GM12865 (cell line): Measurements from ENCODE around the gene CCL4.

Experiments used
- DNase-seq: peaks from one replicate; pipeline ENCODE4 v3.0.0; 2010; ENCODE audit warnings: low read depth
- H3K4me3 ChIP-seq: 2 replicates; pipeline ENCODE4 v1.5.1; 2011; ENCODE audit warnings: mild to moderate bottlenecking, low read depth, low read length, control low read depth
- CTCF ChIP-seq: IDR thresholded peaks from 2 replicates; pipeline ENCODE4 v1.5.1; 2011; ENCODE audit warnings: low read length, control low read depth, low read depth, inconsistent platforms; ENCODE audit not compliant: insufficient read depth; ENCODE audit errors: missing control alignments

The CCL4 gene

GRCh38 chr17:36144014-36144413 is 40.4 kb downstream of the CCL4 start:
- no peak for DNase-seq
- no peak overlapping the region for H3K4me3 ChIP-seq
- no peak for TF ChIP-seq CTCF

- no peak for DNase-seq
- H3K4me3 ChIP-seq, result no peak overlapping the region
- no peak for TF ChIP-seq CTCF
Measured at GRCh38 chr17:36144981-36145729, 41.5 kb downstream of the CCL4 start.

- no peak for DNase-seq
- no peak overlapping the region for H3K4me3 ChIP-seq
- no peak for TF ChIP-seq CTCF
Measured at GRCh38 chr17:36147601-36148000, 44.0 kb downstream of the CCL4 start.

- H3K4me3 ChIP-seq, result no peak overlapping the region
- peak; percentile 100 for TF ChIP-seq CTCF
- DNase-seq, result peak; percentile 84
Measured at GRCh38 chr17:36148559-36149295, 45.1 kb downstream of the CCL4 start.

GRCh38 chr17:36149296-36149820 is 45.7 kb downstream of the CCL4 start:
- no peak for TF ChIP-seq CTCF
- DNase-seq, result no peak
- H3K4me3 ChIP-seq, result no peak overlapping the region

GRCh38 chr17:36151891-36152638 is 48.4 kb downstream of the CCL4 start:
- no peak for TF ChIP-seq CTCF
- H3K4me3 ChIP-seq, result no peak overlapping the region
- no peak for DNase-seq
